IMR-90 (cell line): ENCODE measurements around the gene SAMD4B. TPM values are rescaled to one million over a fixed set of nuclear protein-coding genes. Genes with fewer than 3 reads are reported as not detected.

Experiments used
- ATAC-seq: fragments of 200-7000 bp; cut with Tn5 transposase; 2 replicates; pipeline ENCODE4 v1.9.1; 2020; ENCODE audit warnings: low read depth, mild to moderate bottlenecking, moderate library complexity
- BruUV-seq: library from RNA; stranded (reverse); fragments of 400-500 nt; replicated peaks from 2 replicates; lab custom pipeline; 2021; lab: Mats Ljungman, UMichigan
- CTCF ChIA-PET: fragments of 300-600 bp; formaldehyde crosslinking; extraction: SDS; loops from one replicate; lab custom pipeline; 2021; ENCODE audit warnings: antibody characterized with exemption; lab: Yijun Ruan, JAX
- POLR2A ChIA-PET: fragments of 300-600 bp; sonication (Branson Sonifier 250); formaldehyde crosslinking; loops from one replicate; lab custom pipeline; 2022; ENCODE audit warnings: antibody characterized with exemption; ENCODE audit not compliant: unreplicated experiment; lab: Charles Lee
- DNase-seq: peaks from one replicate; pipeline ENCODE4 v3.0.0; 2013
- H2AFZ ChIP-seq: replicated peaks from 2 replicates; pipeline ENCODE3; 2013; ENCODE audit warnings: low read length, mild to moderate bottlenecking; ENCODE audit not compliant: poor library complexity
- H2AK5ac ChIP-seq: 2 replicates; pipeline ENCODE4 v1.6.1; 2013; ENCODE audit warnings: low read depth, low read length, inconsistent platforms
- H2AK9ac ChIP-seq: replicated peaks from 2 replicates; pipeline ENCODE3; 2013; ENCODE audit warnings: mild to moderate bottlenecking, low read depth, low read length, moderate library complexity; ENCODE audit not compliant: poor library complexity
- H2BK120ac ChIP-seq: 2 replicates; pipeline ENCODE4 v1.6.1; 2013; ENCODE audit warnings: low read depth, low read length, inconsistent platforms
- H2BK15ac ChIP-seq: 3 replicates; pipeline ENCODE4 v1.6.1; 2013; ENCODE audit warnings: low read depth, low read length, inconsistent platforms
- H2BK20ac ChIP-seq: 2 replicates; pipeline ENCODE4 v1.6.1; 2013; ENCODE audit warnings: low read depth, mild to moderate bottlenecking, inconsistent platforms, low read length, moderate library complexity
- H2BK5ac ChIP-seq: 2 replicates; pipeline ENCODE4 v1.6.1; 2013; ENCODE audit warnings: mild to moderate bottlenecking, low read depth, low read length, inconsistent platforms; ENCODE audit not compliant: poor library complexity, severe bottlenecking
- H3K14ac ChIP-seq: replicated peaks from 2 replicates; pipeline ENCODE4 v1.6.1; 2013; ENCODE audit warnings: low read depth, low read length, inconsistent platforms
- H3K18ac ChIP-seq: 2 replicates; pipeline ENCODE4 v1.6.1; 2013; ENCODE audit warnings: low read depth, low read length, control low read depth
- H3K23ac ChIP-seq: 2 replicates; pipeline ENCODE4 v1.6.1; 2013; ENCODE audit warnings: low read depth, low read length, inconsistent platforms
- H3K27ac ChIP-seq: 2 replicates; pipeline ENCODE4 v1.5.1; 2013; ENCODE audit warnings: mild to moderate bottlenecking, control low read depth, low read length; ENCODE audit not compliant: insufficient read depth
- H3K27me3 ChIP-seq: 2 replicates; pipeline ENCODE4 v1.6.1; 2013; ENCODE audit warnings: low read length; ENCODE audit not compliant: control insufficient read depth, insufficient read depth
- H3K36me3 ChIP-seq: 2 replicates; pipeline ENCODE4 v1.6.1; 2013; ENCODE audit warnings: low read length, mixed read lengths; ENCODE audit not compliant: control insufficient read depth, insufficient read depth
- H3K4ac ChIP-seq: 2 replicates; pipeline ENCODE4 v1.6.1; 2013; ENCODE audit warnings: low read depth, low read length, inconsistent platforms
- H3K4me1 ChIP-seq: 2 replicates; pipeline ENCODE4 v1.6.1; 2013; ENCODE audit warnings: low read length, mixed read lengths; ENCODE audit not compliant: control insufficient read depth, insufficient read depth
- H3K4me2 ChIP-seq: 2 replicates; pipeline ENCODE4 v1.6.1; 2013; ENCODE audit warnings: low read depth, mild to moderate bottlenecking, control low read depth, low read length, moderate library complexity
- H3K4me3 ChIP-seq: 2 replicates; pipeline ENCODE4 v1.5.1; 2013; ENCODE audit warnings: low read depth, mild to moderate bottlenecking, control low read depth, low read length, moderate library complexity; ENCODE audit not compliant: insufficient read depth
- H3K56ac ChIP-seq: 2 replicates; pipeline ENCODE4 v1.6.1; 2013; ENCODE audit warnings: low read length, inconsistent platforms; ENCODE audit not compliant: insufficient read depth; ENCODE audit errors: extremely low read depth
- H3K79me1 ChIP-seq, 2 experiments: 2 replicates each; pipeline ENCODE4 v1.6.1; 2013; ENCODE audit warnings: low read length in 2 of 2, inconsistent platforms in 1 of 2, low read depth in 1 of 2
- H3K9ac ChIP-seq: 2 replicates; pipeline ENCODE4 v1.6.1; 2013; ENCODE audit warnings: low read depth, low read length, control low read depth
- H3K9me1 ChIP-seq: 2 replicates; pipeline ENCODE4 v1.6.1; 2013; ENCODE audit warnings: low read length, inconsistent platforms; ENCODE audit not compliant: insufficient read depth
- H3K9me3 ChIP-seq: 2 replicates; pipeline ENCODE4 v1.6.1; 2013; ENCODE audit warnings: low read length; ENCODE audit not compliant: control insufficient read depth, insufficient read depth
- H4K20me1 ChIP-seq: 2 replicates; pipeline ENCODE4 v1.6.1; 2013; ENCODE audit warnings: low read length, inconsistent platforms; ENCODE audit not compliant: insufficient read depth
- H4K5ac ChIP-seq: 2 replicates; pipeline ENCODE4 v1.6.1; 2013; ENCODE audit warnings: mild to moderate bottlenecking, low read depth, low read length, control low read depth
- H4K8ac ChIP-seq, 2 experiments: 2 replicates each; pipeline ENCODE4 v1.6.1; 2013; ENCODE audit warnings: low read depth in 2 of 2, low read length in 2 of 2, control low read depth in 1 of 2, inconsistent platforms in 1 of 2
- H4K91ac ChIP-seq: 2 replicates; pipeline ENCODE4 v1.6.1; 2013; ENCODE audit warnings: low read depth, low read length, inconsistent platforms; ENCODE audit not compliant: insufficient read depth
- BHLHE40 ChIP-seq: fragments of 150-350 bp; IDR thresholded peaks from 2 replicates; pipeline ENCODE4 v1.6.1; 2016; ENCODE audit warnings: mild to moderate bottlenecking, low read depth, low read length
- CEBPB ChIP-seq: IDR thresholded peaks from 2 replicates; pipeline ENCODE4 v1.6.1; 2012; ENCODE audit warnings: low read depth, low read length, improper control_type of control experiment
- CHD1 ChIP-seq: IDR thresholded peaks from 2 replicates; pipeline ENCODE4 v1.6.1; 2012; ENCODE audit warnings: low read depth, low read length, improper control_type of control experiment
- FOS ChIP-seq: fragments of 150-350 bp; IDR thresholded peaks from 2 replicates; pipeline ENCODE4 v1.6.1; 2016; ENCODE audit warnings: low read depth, low read length
- MAFK ChIP-seq: IDR thresholded peaks from 2 replicates; pipeline ENCODE4 v1.6.1; 2012; ENCODE audit warnings: low read depth, low read length, improper control_type of control experiment
- MAZ ChIP-seq: IDR thresholded peaks from 2 replicates; pipeline ENCODE4 v1.6.1; 2012; ENCODE audit warnings: low read depth, mild to moderate bottlenecking, low read length, improper control_type of control experiment, moderate library complexity, borderline replicate concordance
- MXI1 ChIP-seq: IDR thresholded peaks from 2 replicates; pipeline ENCODE4 v1.6.1; 2012; ENCODE audit warnings: low read depth, mild to moderate bottlenecking, low read length, moderate library complexity, borderline replicate concordance
- NFE2L2 ChIP-seq: fragments of 150-350 bp; IDR thresholded peaks from 2 replicates; pipeline ENCODE4 v1.6.1; 2016; ENCODE audit warnings: low read depth, mild to moderate bottlenecking, low read length
- POLR2A ChIP-seq: IDR thresholded peaks from 2 replicates; pipeline ENCODE4 v1.6.1; 2012; ENCODE audit warnings: mild to moderate bottlenecking, low read depth, low read length
- RAD21 ChIP-seq: IDR thresholded peaks from 2 replicates; pipeline ENCODE4 v1.6.1; 2012; ENCODE audit warnings: low read length, improper control_type of control experiment
- RCOR1 ChIP-seq: IDR thresholded peaks from 2 replicates; pipeline ENCODE4 v1.6.1; 2012; ENCODE audit warnings: mild to moderate bottlenecking, low read length, improper control_type of control experiment; ENCODE audit not compliant: insufficient replicate concordance
- RFX5 ChIP-seq: IDR thresholded peaks from 2 replicates; pipeline ENCODE4 v1.8.0; 2012; ENCODE audit warnings: low read depth, mild to moderate bottlenecking, low read length, moderate library complexity
- SMC3 ChIP-seq: fragments of 150-350 bp; IDR thresholded peaks from 2 replicates; pipeline ENCODE4 v1.6.1; 2016; ENCODE audit warnings: low read depth, mild to moderate bottlenecking, antibody characterized with exemption, low read length, moderate library complexity
- WGBS, 2 experiments: methylation state at CpG; one replicate each; pipeline versions ENCODE4 v1.1.5 to v1.1.7; 2013; ENCODE audit warnings: missing lambda C conversion rate in 2 of 2; ENCODE audit not compliant: insufficient read length in 1 of 2; ENCODE audit errors: extremely low coverage in 2 of 2; 5-methylcytosine and 5-hydroxymethylcytosine counted together
- dilution Hi-C: fragments of 300-500 bp; cut with HindIII; formaldehyde crosslinking; loops from one replicate; pipeline ENCODE4 v1.14.3; 2018; ENCODE audit warnings: low sequenced_read_pairs; ENCODE audit not compliant: unreplicated experiment
- in situ Hi-C: fragments of 300-500 bp; cut with MboI; formaldehyde crosslinking; loops from 3 replicates; pipeline ENCODE4 v1.14.3; 2019; ENCODE audit warnings: low sequenced_read_pairs, inconsistent platforms, mixed read lengths
- intact Hi-C: fragments of 100-400 bp; cut with micrococcal nuclease; formaldehyde crosslinking; loops from 2 replicates; pipeline ENCODE4 v1.10.0; 2022
- polyA plus RNA-seq, 3 experiments: library from polyadenylated mRNA; depleted of rRNA; stranded (reverse); fragments of >200 nt; gene quantifications; 2 replicates each; pipeline ENCODE4 v1.2.3, GENCODE V29; 2012; ENCODE audit warnings: low replicate concordance in 1 of 3
- total RNA-seq: library from RNA; depleted of rRNA; stranded (reverse); fragments of >200 nt; gene quantifications from 2 replicates; pipeline ENCODE4 v1.2.3, GENCODE V29; 2012
- TF ChIP-seq, protein P1 (sequence below): fragments of 150-350 bp; IDR thresholded peaks from 2 replicates; pipeline ENCODE4 v1.6.1; 2017; ENCODE audit warnings: mild to moderate bottlenecking, antibody characterized with exemption, low read length, low read depth
- TF ChIP-seq, protein P2 (sequence below): fragments of 150-350 bp; IDR thresholded peaks from 2 replicates; pipeline ENCODE4 v1.6.1; 2016; ENCODE audit warnings: low read depth, mild to moderate bottlenecking, low read length, moderate library complexity, borderline replicate concordance
- TF ChIP-seq, protein P3 (sequence below): conservative IDR thresholded peaks from 2 replicates; pipeline ENCODE4 v1.5.1; 2012; ENCODE audit warnings: mild to moderate bottlenecking, low read depth, low read length, improper control_type of control experiment

Gene SAMD4B
- total and polyA plus RNA-seq, 2 of the 4 experiments (the other 2 are of a cell fraction), result 18.3 to 97.2 TPM

DNA sequence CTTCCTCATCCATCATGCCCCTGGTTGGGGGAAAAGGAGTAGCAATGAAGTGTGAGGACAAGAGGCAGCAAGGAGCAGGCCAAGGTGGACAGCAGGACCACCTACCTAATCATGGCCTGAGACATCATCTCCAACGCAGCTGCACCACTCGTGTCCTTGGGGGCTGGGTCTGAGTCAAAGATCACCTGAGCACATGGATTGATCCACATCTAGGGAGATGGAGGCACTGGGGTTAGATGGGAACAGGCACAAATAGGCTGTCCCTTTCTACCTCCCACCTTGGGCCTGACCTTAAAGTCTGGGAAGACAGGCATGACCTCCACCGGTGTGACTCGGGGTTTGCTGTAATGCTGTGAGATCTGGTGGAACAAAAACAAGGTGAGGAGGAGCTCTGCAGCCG lies 46.4 kb downstream of the SAMD4B start:
- no peak overlapping the region for H2AK9ac ChIP-seq
- H2BK5ac ChIP-seq, result no peak overlapping the region
- peaks cover 48% of the 10 kb centered on the region for H3K36me3 ChIP-seq
- no peak overlapping the region for H3K23ac ChIP-seq
- no peak overlapping the region for H4K8ac ChIP-seq
- no peak overlapping the region for H3K14ac ChIP-seq
- H3K56ac ChIP-seq, result no peak overlapping the region
- H3K4me3 ChIP-seq, result no peak overlapping the region
- in situ Hi-C loops (no loop called here), intact Hi-C loops (no loop called here), dilution Hi-C loops (no loop called here)
- no peak overlapping the region for H3K18ac ChIP-seq
- H3K27me3 ChIP-seq, result no peaks in the 10 kb centered on the region
- H3K4me1 ChIP-seq, result peaks cover 12% of the 10 kb centered on the region
- peaks cover 29 to 53% of the 10 kb centered on the region in 2 experiments for H3K79me1 ChIP-seq
- H3K9me1 ChIP-seq, result peaks cover 15% of the 10 kb centered on the region; the same call in 1 of the 2 replicates
- no peak overlapping the region for H3K27ac ChIP-seq
- no peak overlapping the region for H3K9ac ChIP-seq
- ATAC-seq, result no peak
- CTCF ChIA-PET, result interaction anchor here (1.3 kb wide), 1 partner anchor 9 kb away, joined by 3 read pairs; no protein-coding TSS in a partner anchor
- TF ChIP-seq, protein P1, sequence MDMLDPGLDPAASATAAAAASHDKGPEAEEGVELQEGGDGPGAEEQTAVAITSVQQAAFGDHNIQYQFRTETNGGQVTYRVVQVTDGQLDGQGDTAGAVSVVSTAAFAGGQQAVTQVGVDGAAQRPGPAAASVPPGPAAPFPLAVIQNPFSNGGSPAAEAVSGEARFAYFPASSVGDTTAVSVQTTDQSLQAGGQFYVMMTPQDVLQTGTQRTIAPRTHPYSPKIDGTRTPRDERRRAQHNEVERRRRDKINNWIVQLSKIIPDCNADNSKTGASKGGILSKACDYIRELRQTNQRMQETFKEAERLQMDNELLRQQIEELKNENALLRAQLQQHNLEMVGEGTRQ, result no peak
- no peak for TF ChIP-seq RCOR1
- no peak for TF ChIP-seq FOS
- TF ChIP-seq MAFK, result no peak
- TF ChIP-seq MAZ, result no peak
- TF ChIP-seq CHD1, result no peak
- TF ChIP-seq RAD21, result no peak
- TF ChIP-seq POLR2A, result no peak
- TF ChIP-seq, protein P2, sequence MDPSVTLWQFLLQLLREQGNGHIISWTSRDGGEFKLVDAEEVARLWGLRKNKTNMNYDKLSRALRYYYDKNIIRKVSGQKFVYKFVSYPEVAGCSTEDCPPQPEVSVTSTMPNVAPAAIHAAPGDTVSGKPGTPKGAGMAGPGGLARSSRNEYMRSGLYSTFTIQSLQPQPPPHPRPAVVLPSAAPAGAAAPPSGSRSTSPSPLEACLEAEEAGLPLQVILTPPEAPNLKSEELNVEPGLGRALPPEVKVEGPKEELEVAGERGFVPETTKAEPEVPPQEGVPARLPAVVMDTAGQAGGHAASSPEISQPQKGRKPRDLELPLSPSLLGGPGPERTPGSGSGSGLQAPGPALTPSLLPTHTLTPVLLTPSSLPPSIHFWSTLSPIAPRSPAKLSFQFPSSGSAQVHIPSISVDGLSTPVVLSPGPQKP, result no peak
- no peak for TF ChIP-seq RFX5
- no peak for TF ChIP-seq NFE2L2
- TF ChIP-seq SMC3, result no peak
- TF ChIP-seq BHLHE40, result no peak
- no peak for TF ChIP-seq CEBPB
- TF ChIP-seq, protein P3, sequence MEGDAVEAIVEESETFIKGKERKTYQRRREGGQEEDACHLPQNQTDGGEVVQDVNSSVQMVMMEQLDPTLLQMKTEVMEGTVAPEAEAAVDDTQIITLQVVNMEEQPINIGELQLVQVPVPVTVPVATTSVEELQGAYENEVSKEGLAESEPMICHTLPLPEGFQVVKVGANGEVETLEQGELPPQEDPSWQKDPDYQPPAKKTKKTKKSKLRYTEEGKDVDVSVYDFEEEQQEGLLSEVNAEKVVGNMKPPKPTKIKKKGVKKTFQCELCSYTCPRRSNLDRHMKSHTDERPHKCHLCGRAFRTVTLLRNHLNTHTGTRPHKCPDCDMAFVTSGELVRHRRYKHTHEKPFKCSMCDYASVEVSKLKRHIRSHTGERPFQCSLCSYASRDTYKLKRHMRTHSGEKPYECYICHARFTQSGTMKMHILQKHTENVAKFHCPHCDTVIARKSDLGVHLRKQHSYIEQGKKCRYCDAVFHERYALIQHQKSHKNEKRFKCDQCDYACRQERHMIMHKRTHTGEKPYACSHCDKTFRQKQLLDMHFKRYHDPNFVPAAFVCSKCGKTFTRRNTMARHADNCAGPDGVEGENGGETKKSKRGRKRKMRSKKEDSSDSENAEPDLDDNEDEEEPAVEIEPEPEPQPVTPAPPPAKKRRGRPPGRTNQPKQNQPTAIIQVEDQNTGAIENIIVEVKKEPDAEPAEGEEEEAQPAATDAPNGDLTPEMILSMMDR, result no peak
- no peak for TF ChIP-seq MXI1
- H2BK120ac ChIP-seq, result no peak overlapping the region
- H2AK5ac ChIP-seq, result no peak overlapping the region
- H4K91ac ChIP-seq, result no peak overlapping the region
- no peak for DNase-seq
- H2BK20ac ChIP-seq, result no peak overlapping the region
- no peak overlapping the region for H2AFZ ChIP-seq
- no peak overlapping the region for H3K4ac ChIP-seq
- H3K4me2 ChIP-seq, result no peak overlapping the region
- BruUV-seq, result no TSS peak
- H4K5ac ChIP-seq, result no peak overlapping the region
- H3K9me3 ChIP-seq, result no peaks in the 10 kb centered on the region
- POLR2A ChIA-PET, result no interaction called here
- WGBS, 2 experiments, result no CpG with 5 or more reads among the region's 5 CpGs
- no peaks in the 10 kb centered on the region; the same call in 1 of the 2 replicates for H4K20me1 ChIP-seq
- H2BK15ac ChIP-seq, result no peak overlapping the region
